Stimulated activated CD4-positive, alpha-beta T cell treated with anti-CD3 and anti-CD28 coated beads, TNF-alpha, amount 100 ng/mL, for 48 hours (primary cell): ENCODE results near the gene PJA2.
"Not testable (repeated sequence)": the region's sequence is repeated elsewhere in the genome, so short reads cannot be mapped to it uniquely, and the experiment has no call there.

ENCODE experiments used
- DNase-seq, 3 donors: peaks; one replicate each; pipeline ENCODE4 v3.0.0-alpha.2; 2020; ENCODE audit warnings: low read depth in 3 of 3

PJA2 gene

GRCh38 chr5:109309326-109310063, 100.3 kb downstream of the PJA2 start:
- no peak for DNase-seq

GRCh38 chr5:109307951-109308350, 101.8 kb downstream of the PJA2 start:
- no peak for DNase-seq

GRCh38 chr5:109307456-109307855, 102.3 kb downstream of the PJA2 start:
- no peak for DNase-seq

GRCh38 chr5:109305352-109305751, 104.4 kb downstream of the PJA2 start:
- no peak for DNase-seq

- no peak for DNase-seq
Measured at GRCh38 chr5:109304309-109304708, 105.5 kb downstream of the PJA2 start.

- no peak for DNase-seq
Measured at GRCh38 chr5:109300367-109300766, 109.4 kb downstream of the PJA2 start.

GRCh38 chr5:109299557-109299956, 110.2 kb downstream of the PJA2 start:
- DNase-seq = no peak

- no peak for DNase-seq
Measured at GRCh38 chr5:109298794-109299193, 111.0 kb downstream of the PJA2 start.

- DNase-seq = no peak
Measured at GRCh38 chr5:109297900-109298299, 111.9 kb downstream of the PJA2 start.

GRCh38 chr5:109291090-109291489, 118.7 kb downstream of the PJA2 start:
- no peak for DNase-seq

GRCh38 chr5:109290231-109290630, 119.5 kb downstream of the PJA2 start:
- no peak for DNase-seq

GRCh38 chr5:109286628-109287027, 123.1 kb downstream of the PJA2 start:
- DNase-seq = not testable (repeated sequence)
